ENCODE results near the gene TEX261.

DNA sequence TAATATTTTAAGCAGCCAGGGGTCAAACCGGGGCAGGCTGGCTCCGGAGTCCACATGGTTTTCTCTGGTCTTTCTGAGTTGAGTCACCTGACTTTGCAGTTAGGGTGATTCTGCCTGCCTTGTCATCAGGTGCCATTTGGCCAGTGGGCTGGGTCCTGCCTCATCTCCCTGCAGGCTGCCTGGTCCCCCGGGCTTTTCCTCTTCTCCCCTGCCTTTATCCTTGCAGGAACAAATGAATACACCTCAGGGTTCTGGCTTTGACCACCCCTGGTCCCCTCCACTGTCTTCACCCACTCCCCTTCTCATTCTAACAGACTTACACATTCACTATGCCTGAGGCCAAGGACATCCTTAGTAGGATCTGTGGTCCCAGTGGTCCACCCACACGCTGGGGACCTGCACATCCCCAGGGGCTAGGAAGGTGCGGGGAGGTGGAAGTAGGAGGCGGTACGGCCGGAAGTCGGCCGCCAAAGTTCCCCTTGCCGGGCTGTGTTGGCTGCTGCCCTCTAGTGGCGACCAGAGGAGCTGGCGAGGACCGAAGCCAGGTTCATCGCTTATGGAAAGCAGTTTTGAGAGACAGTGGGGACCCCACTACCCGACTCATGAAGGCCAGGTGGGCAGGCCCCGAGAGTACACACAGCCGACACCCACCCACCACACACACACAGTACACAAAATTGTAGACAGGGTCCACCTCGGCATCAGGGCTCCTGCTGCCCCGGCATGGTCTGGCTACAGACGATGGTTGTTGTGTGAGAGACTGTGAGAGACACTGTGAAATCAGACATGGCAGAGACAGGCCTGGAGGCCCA is 6.3 kb upstream of the TEX261 start:
- no peak for TF ChIP-seq POLR2AphosphoS5 (IDR thresholded peaks at IDR 0.05; ENCODE audit: low read depth, low read length)
- TF ChIP-seq, protein P1, sequence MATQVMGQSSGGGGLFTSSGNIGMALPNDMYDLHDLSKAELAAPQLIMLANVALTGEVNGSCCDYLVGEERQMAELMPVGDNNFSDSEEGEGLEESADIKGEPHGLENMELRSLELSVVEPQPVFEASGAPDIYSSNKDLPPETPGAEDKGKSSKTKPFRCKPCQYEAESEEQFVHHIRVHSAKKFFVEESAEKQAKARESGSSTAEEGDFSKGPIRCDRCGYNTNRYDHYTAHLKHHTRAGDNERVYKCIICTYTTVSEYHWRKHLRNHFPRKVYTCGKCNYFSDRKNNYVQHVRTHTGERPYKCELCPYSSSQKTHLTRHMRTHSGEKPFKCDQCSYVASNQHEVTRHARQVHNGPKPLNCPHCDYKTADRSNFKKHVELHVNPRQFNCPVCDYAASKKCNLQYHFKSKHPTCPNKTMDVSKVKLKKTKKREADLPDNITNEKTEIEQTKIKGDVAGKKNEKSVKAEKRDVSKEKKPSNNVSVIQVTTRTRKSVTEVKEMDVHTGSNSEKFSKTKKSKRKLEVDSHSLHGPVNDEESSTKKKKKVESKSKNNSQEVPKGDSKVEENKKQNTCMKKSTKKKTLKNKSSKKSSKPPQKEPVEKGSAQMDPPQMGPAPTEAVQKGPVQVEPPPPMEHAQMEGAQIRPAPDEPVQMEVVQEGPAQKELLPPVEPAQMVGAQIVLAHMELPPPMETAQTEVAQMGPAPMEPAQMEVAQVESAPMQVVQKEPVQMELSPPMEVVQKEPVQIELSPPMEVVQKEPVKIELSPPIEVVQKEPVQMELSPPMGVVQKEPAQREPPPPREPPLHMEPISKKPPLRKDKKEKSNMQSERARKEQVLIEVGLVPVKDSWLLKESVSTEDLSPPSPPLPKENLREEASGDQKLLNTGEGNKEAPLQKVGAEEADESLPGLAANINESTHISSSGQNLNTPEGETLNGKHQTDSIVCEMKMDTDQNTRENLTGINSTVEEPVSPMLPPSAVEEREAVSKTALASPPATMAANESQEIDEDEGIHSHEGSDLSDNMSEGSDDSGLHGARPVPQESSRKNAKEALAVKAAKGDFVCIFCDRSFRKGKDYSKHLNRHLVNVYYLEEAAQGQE (IDR thresholded peaks at IDR 0.05; ENCODE audit: insufficient read depth in 1 of 2, low read depth in 2 of 2, low read length in 2 of 2), result no peak
- no peak for TF ChIP-seq TAF1 (IDR thresholded peaks at IDR 0.05; ENCODE audit: borderline replicate concordance, insufficient read depth, low read length)
- TF ChIP-seq SIN3A (IDR thresholded peaks at IDR 0.05; ENCODE audit: borderline replicate concordance, insufficient read depth, low read length), result no peak

Data from PFSK-1 (cell line).